Lung (tissue), 12 donors: ENCODE results near the gene CALR3. TPM values are rescaled to one million over a fixed set of nuclear protein-coding genes. Genes with fewer than 3 reads are reported as not detected.

Source experiments
- ATAC-seq: fragments of 200-7000 bp; cut with Tn5 transposase; one replicate; pipeline ENCODE4 v1.9.1; 2020; ENCODE audit warnings: moderate number of reproducible peaks; ENCODE audit not compliant: insufficient read depth, low FRiP score
- DNase-seq, 3 donors: peaks; one replicate each; pipeline ENCODE4 v3.0.0-alpha.2; 2013 to 2017
- H3K27ac ChIP-seq, 2 donors: one replicate each; pipeline ENCODE4 v1.5.1; 2013; ENCODE audit warnings: mild to moderate bottlenecking in 2 of 2, moderate library complexity in 2 of 2, control low read depth in 1 of 2, inconsistent platforms in 1 of 2, low read depth in 1 of 2, low read length in 1 of 2
- H3K27me3 ChIP-seq, 3 donors: one replicate each; pipeline ENCODE4 v1.5.1; 2013; ENCODE audit warnings: low read length in 2 of 3; ENCODE audit not compliant: control insufficient read depth in 3 of 3, insufficient read depth in 3 of 3
- H3K36me3 ChIP-seq, 4 donors: one replicate each; pipeline ENCODE4 v1.5.1; 2013; ENCODE audit warnings: low read length in 4 of 4, mild to moderate bottlenecking in 1 of 4, moderate library complexity in 1 of 4; ENCODE audit not compliant: control insufficient read depth in 4 of 4, insufficient read depth in 4 of 4
- H3K4me1 ChIP-seq, 5 donors: one replicate each; pipeline ENCODE4 v1.5.1; 2013; ENCODE audit warnings: low read length in 5 of 5, mild to moderate bottlenecking in 2 of 5, moderate library complexity in 1 of 5; ENCODE audit not compliant: control insufficient read depth in 5 of 5, insufficient read depth in 5 of 5
- H3K4me3 ChIP-seq: one replicate; pipeline ENCODE4 v1.5.1; 2013; ENCODE audit warnings: mild to moderate bottlenecking, control low read depth, moderate library complexity
- H3K9ac ChIP-seq, 2 donors: one replicate each; pipeline ENCODE4 v1.5.1; 2013; ENCODE audit warnings: low read length in 2 of 2, control low read depth in 1 of 2; ENCODE audit not compliant: insufficient read depth in 1 of 2
- H3K9me3 ChIP-seq, 4 donors: one replicate each; pipeline ENCODE4 v1.5.1; 2013; ENCODE audit warnings: low read length in 3 of 4, mild to moderate bottlenecking in 1 of 4, moderate library complexity in 1 of 4; ENCODE audit not compliant: control insufficient read depth in 4 of 4, insufficient read depth in 3 of 4
- CTCF ChIP-seq: IDR thresholded peaks from 2 replicates; pipeline ENCODE4 v1.5.1; 2012; ENCODE audit warnings: mild to moderate bottlenecking; ENCODE audit errors: control extremely low read depth, extremely low read depth
- WGBS, 2 donors: extraction: QIAGEN DNeasy Blood & Tissue Kit; methylation state at CpG; one replicate each; pipeline ENCODE4 v1.1.7; 2013; 5-methylcytosine and 5-hydroxymethylcytosine counted together
- polyA plus RNA-seq, 2 donors: library from polyadenylated mRNA; stranded (reverse); fragments of 200-250 nt; gene quantifications; one replicate each; pipeline ENCODE4 v1.2.1, GENCODE V29; 2013
- total RNA-seq, 2 donors: library from RNA; depleted of rRNA in 1 of 2; stranded (reverse); fragments of >200 nt in 1 of 2; gene quantifications; one replicate each; pipeline ENCODE4 v1.2.1, GENCODE V29; 2014 to 2021
- donor health status: control.
- donor health status: control.
- donor health status: Bipolar disorder and iron deficiency.
- donor health status: healthy.
- donor health status: DM: yes; HTN: yes; CAD: no.

CALR3 gene
- total and polyA plus RNA-seq, 4 donors: 0.07 TPM; not detected in 3

- H3K27ac ChIP-seq: peak overlapping the region in 1 of 2 donors; percentile 22
- no peaks in the 10 kb centered on the region for H3K9me3 ChIP-seq
- peaks cover 0 to 21% (median 13%) of the 10 kb centered on the region in 4 donors for H3K36me3 ChIP-seq
- H3K4me3 ChIP-seq: no peak overlapping the region
- no peak overlapping the region for H3K9ac ChIP-seq
- DNase-seq (no peak), ATAC-seq (no peak)
- peaks cover 5 to 24% (median 18%) of the 10 kb centered on the region in 5 donors for H3K4me1 ChIP-seq
- no peaks in the 10 kb centered on the region for H3K27me3 ChIP-seq
- 84 to 86% methylated on average over 14 of the region's 14 CpGs for WGBS, 2 donors
- TF ChIP-seq CTCF: no peak
Observed at GRCh38 chr19:16441661-16442162, 54.3 kb downstream of the CALR3 start.

- DNase-seq (no peak), ATAC-seq (no peak)
- Histone ChIP-seq H3K9me3 (no peaks in the 10 kb centered on the region), H3K9ac (no peak overlapping the region), H3K27me3 (no peaks in the 10 kb centered on the region), H3K27ac (peak overlapping the region in 1 of 2 donors; percentile 84), H3K4me3 (no peak overlapping the region), H3K36me3 (peaks cover 12 to 36% (median 25%) of the 10 kb centered on the region in 4 donors), H3K4me1 (peaks cover 0 to 14% (median 4%) of the 10 kb centered on the region in 5 donors)
- 60 to 73% methylated on average over 6 of the region's 6 CpGs for WGBS, 2 donors
- no peak for TF ChIP-seq CTCF
Observed at GRCh38 chr19:16436780-16437332, 59.1 kb downstream of the CALR3 start.

- no peaks in the 10 kb centered on the region for H3K27me3 ChIP-seq
- H3K27ac ChIP-seq: peak overlapping the region; percentile 67 to 84
- DNase-seq: peak in 1 of 3 donors; percentile 14
- 36 to 39% methylated on average over 9 of the region's 9 CpGs for WGBS, 2 donors
- no peak for ATAC-seq
- peaks cover 16 to 41% (median 27%) of the 10 kb centered on the region in 4 donors for H3K36me3 ChIP-seq
- no peak for TF ChIP-seq CTCF
- H3K4me3 ChIP-seq: no peak overlapping the region
- H3K9me3 ChIP-seq: no peaks in the 10 kb centered on the region
- no peak overlapping the region for H3K9ac ChIP-seq
- H3K4me1 ChIP-seq: peaks cover 0 to 14% (median 4%) of the 10 kb centered on the region in 5 donors
Observed at GRCh38 chr19:16435999-16436650, 59.8 kb downstream of the CALR3 start.
